SK-N-MC (cell line): Measurements from ENCODE around the gene LIN52.
A peak's percentile ranks its signal among the peaks of the same experiment; 100 is the strongest.

ENCODE experiments used
- DNase-seq: peaks from one replicate; pipeline ENCODE4 v3.0.0-alpha.2; 2011; ENCODE audit warnings: low read depth, low spot score
- H3K27ac ChIP-seq: fragments of 200-600 bp; sonication (generic); 2 replicates; pipeline ENCODE4 v1.5.1; 2016; ENCODE audit warnings: mixed run types
- H3K36me3 ChIP-seq: fragments of 200-600 bp; sonication (generic); 2 replicates; pipeline ENCODE4 v1.6.1; 2017; ENCODE audit warnings: antibody characterized with exemption, low read length, mixed read lengths; ENCODE audit not compliant: insufficient read depth
- H3K4me3 ChIP-seq: fragments of 200-600 bp; sonication (generic); 2 replicates; pipeline ENCODE4 v1.5.1; 2016
- H3K9ac ChIP-seq: fragments of 200-600 bp; sonication (generic); 2 replicates; pipeline ENCODE4 v1.8.0; 2017; ENCODE audit warnings: mixed run types, mixed read lengths; ENCODE audit not compliant: insufficient read length
- H3K9me3 ChIP-seq: fragments of 200-600 bp; sonication (generic); 2 replicates; pipeline ENCODE4 v1.6.1; 2017; ENCODE audit warnings: low read depth, mild to moderate bottlenecking, antibody characterized with exemption, low read length, moderate library complexity, mixed read lengths
- EZH2 ChIP-seq: fragments of 200-600 bp; sonication (generic); IDR thresholded peaks from one replicate; pipeline ENCODE4 v1.6.1; 2017; ENCODE audit warnings: antibody characterized with exemption
- FOXP2 ChIP-seq: optimal IDR thresholded peaks from 2 replicates; pipeline ENCODE3; 2011; ENCODE audit warnings: mild to moderate bottlenecking, moderate library complexity; ENCODE audit not compliant: insufficient read depth; ENCODE audit errors: extremely low read length, control extremely low read depth
- POLR2AphosphoS5 ChIP-seq: IDR thresholded peaks from 2 replicates; pipeline ENCODE4 v1.6.1; 2012; ENCODE audit warnings: mild to moderate bottlenecking, low read depth, low read length, borderline replicate concordance

LIN52 gene

GRCh38 chr14:74084277-74085046 lies at the start of gene LIN52, which contains the start of gene ALDH6A1:
LIN52 (plus strand) TSS chr14:74084956; CDS start chr14:74084975, 19 bp downstream.
ALDH6A1 (minus strand) TSS chr14:74084453; CDS start chr14:74084394, 59 bp downstream.
- DNase-seq: peak; percentile 99
- Histone ChIP-seq H3K9ac (peak within 1 kb of the TSS; percentile 92), H3K36me3 (no peaks in the 10 kb centered on the region), H3K27ac (peak within 1 kb of the TSS; percentile 34; the same call in 1 of the 2 replicates), H3K9me3 (no peaks in the 10 kb centered on the region), H3K4me3 (peak within 1 kb of the TSS; percentile 92)
- no peak for TF ChIP-seq EZH2
- TF ChIP-seq POLR2AphosphoS5: peak; percentile 74
- TF ChIP-seq FOXP2: no peak

GRCh38 chr14:74035556-74035955 lies 49.2 kb upstream of the LIN52 start:
- no peak for DNase-seq
- TF ChIP-seq FOXP2 (no peak), POLR2AphosphoS5 (no peak), EZH2 (no peak)

GRCh38 chr14:74038020-74038859 lies 46.5 kb upstream of the LIN52 start:
- TF ChIP-seq FOXP2: no peak
- TF ChIP-seq EZH2: no peak
- no peak for TF ChIP-seq POLR2AphosphoS5
- Histone ChIP-seq H3K9me3 (no peaks in the 10 kb centered on the region), H3K36me3 (no peaks in the 10 kb centered on the region), H3K4me3 (no peak overlapping the region), H3K9ac (no peak overlapping the region), H3K27ac (no peak overlapping the region)
- peak; percentile 60 for DNase-seq

More at GRCh38 chr14:74035556-74035955, 49.2 kb upstream of the LIN52 start:
- H3K36me3 ChIP-seq: no peaks in the 10 kb centered on the region
- no peak overlapping the region for H3K9ac ChIP-seq
- H3K27ac ChIP-seq: no peak overlapping the region
- no peaks in the 10 kb centered on the region for H3K9me3 ChIP-seq
- no peak overlapping the region for H3K4me3 ChIP-seq

GRCh38 chr14:74042296-74042695 lies 42.5 kb upstream of the LIN52 start:
- Histone ChIP-seq H3K9me3 (no peaks in the 10 kb centered on the region), H3K27ac (no peak overlapping the region), H3K4me3 (no peak overlapping the region), H3K9ac (no peak overlapping the region), H3K36me3 (no peaks in the 10 kb centered on the region)
- TF ChIP-seq EZH2 (no peak), FOXP2 (no peak), POLR2AphosphoS5 (no peak)
- DNase-seq: no peak

- TF ChIP-seq POLR2AphosphoS5 (no peak), EZH2 (no peak)
- Histone ChIP-seq H3K4me3 (no peak overlapping the region), H3K27ac (no peak overlapping the region), H3K9ac (no peak overlapping the region), H3K9me3 (no peaks in the 10 kb centered on the region), H3K36me3 (no peaks in the 10 kb centered on the region)
- no peak for DNase-seq
These were observed 39.2 kb upstream of the LIN52 start for GRCh38 chr14:74045522-74045921.

- Histone ChIP-seq H3K27ac (no peak overlapping the region), H3K9ac (no peak overlapping the region), H3K36me3 (no peaks in the 10 kb centered on the region), H3K4me3 (no peak overlapping the region), H3K9me3 (no peaks in the 10 kb centered on the region)
- no peak for DNase-seq
- no peak for TF ChIP-seq POLR2AphosphoS5
- no peak for TF ChIP-seq FOXP2
- TF ChIP-seq EZH2: no peak
These were observed 36.5 kb upstream of the LIN52 start for GRCh38 chr14:74048281-74048680.

GRCh38 chr14:74049876-74050495 lies 34.8 kb upstream of the LIN52 start:
- H3K9ac ChIP-seq: no peak overlapping the region
- no peak overlapping the region for H3K4me3 ChIP-seq
- H3K27ac ChIP-seq: no peak overlapping the region
- TF ChIP-seq POLR2AphosphoS5 (no peak), FOXP2 (no peak), EZH2 (no peak)
- H3K36me3 ChIP-seq: no peaks in the 10 kb centered on the region
- no peak for DNase-seq
- H3K9me3 ChIP-seq: no peaks in the 10 kb centered on the region

- H3K4me3 ChIP-seq: no peak overlapping the region
- H3K9me3 ChIP-seq: no peaks in the 10 kb centered on the region
- H3K9ac ChIP-seq: no peak overlapping the region
- H3K36me3 ChIP-seq: no peaks in the 10 kb centered on the region
- H3K27ac ChIP-seq: no peak overlapping the region
- TF ChIP-seq POLR2AphosphoS5: no peak
- TF ChIP-seq FOXP2: no peak
- TF ChIP-seq EZH2: no peak
- no peak for DNase-seq
These were observed 22.0 kb upstream of the LIN52 start for GRCh38 chr14:74062809-74063150.
